HG03354 (cell line): ENCODE data around the gene ZNF792.
A peak's percentile ranks its signal among the peaks of the same experiment; 100 is the strongest.
"Not testable (repeated sequence)": the region's sequence is repeated elsewhere in the genome, so short reads cannot be mapped to it uniquely, and the experiment has no call there.

ENCODE experiments used
- ATAC-seq: cut with Tn5 transposase; IDR thresholded peaks from one replicate; pipeline ENCODE4 v1.9.1; 2021; ENCODE audit warnings: mild to moderate bottlenecking; ENCODE audit not compliant: unreplicated experiment, poor library complexity, severe bottlenecking

ZNF792 gene

DNA sequence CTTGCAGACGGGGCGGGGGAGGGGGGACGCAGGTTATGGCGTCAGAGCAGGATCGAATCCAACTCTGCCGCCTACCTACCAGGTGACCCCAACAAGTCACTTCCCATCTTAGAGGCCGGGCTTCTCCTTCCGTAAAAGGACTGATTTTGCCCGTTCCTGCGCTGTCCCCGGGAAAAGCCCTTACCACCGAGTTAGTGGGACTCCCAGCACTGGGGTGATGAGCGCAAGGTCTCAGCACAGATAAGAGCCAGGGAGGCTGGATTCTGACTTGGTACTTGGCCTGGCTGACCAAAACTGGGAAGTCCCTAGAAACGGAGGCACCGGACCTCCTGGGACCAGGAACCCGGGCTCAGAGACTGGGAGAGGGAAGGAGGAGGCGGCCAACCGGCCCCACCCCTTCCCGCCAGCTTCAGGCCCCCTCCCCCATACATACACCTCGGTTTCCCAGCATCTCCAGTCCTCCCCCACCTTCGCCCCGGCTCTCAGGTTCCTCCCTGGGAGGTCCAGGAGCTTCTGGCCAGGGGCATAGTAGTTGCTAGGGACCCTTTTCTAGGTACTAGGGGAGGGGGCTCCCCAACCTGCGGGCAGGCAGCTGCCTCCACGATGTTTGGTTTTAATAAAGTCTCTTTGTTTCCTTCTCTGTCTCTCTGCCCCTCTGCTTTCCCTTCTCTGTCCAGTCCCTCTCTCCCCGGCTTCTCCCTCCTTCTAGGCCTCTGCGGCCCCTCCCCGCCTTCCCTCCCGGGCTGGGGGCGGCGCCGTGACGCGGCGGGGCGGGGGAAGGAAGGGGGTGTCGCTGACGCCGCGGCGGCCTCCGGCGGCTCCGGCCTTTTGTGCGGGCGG is 35.7 kb upstream of the ZNF792 start, which contains the start of gene GRAMD1A:
Gene GRAMD1A (plus strand): TSS at position 826 of the 840 bp plus-strand sequence. CDS start 156 bp downstream, outside the sequence.
- peak; percentile 53 for ATAC-seq

DNA sequence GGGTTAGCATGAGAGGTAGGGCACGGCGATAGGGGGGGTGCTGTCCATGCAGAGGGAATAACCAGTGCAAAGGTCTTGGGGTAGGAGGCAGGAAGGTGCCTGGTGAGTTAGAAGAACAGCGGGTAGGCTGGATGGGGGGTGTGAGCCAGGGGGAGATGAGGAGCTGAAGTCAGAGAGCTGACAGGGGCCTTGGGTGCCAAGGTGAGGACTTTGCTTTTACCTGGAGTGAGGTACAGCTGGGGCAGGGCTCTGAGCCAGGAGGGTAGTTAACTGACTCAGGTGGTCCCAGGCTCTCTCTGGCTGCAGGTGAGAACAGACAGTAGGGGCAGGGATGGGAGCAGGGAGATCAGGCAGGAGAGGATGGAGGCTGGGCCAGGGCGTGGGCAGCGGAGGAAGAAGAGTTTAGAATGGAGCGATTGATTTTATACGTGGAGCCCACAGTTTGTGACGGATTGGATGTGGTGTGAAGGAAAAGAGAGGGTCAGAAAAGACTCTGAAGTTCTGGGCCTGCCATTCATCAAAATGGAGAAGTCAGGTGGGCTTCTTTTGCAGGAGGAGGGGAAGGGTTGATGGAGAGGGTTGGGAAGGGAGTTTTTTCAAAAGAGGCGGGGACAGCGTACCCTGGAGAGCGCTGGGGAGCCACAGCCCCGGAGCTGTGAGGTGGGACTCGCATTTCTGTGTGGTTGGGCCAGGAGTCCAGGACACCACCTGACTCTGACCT is 34.9 kb upstream of the ZNF792 start:
- no peak for ATAC-seq

DNA sequence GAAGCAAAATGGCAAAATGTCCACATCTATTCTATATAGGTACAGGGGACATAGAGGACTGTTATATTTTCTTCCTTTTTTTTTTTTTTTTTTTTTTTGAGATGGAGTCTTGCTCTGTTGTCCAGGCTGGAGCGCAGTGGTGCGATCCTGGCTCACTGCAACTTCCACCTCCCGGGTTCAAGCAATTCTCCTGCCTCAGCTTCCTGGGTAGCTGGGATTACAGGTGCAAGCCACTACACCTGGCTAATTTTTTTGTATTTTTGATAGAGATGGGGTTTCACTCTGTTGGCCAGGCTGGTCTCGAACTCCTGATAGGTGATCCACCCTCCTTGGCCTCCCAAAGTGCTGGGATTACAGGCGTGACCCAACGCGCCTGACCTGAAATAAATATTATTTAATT is 34.2 kb upstream of the ZNF792 start:
- not testable (repeated sequence) for ATAC-seq

DNA sequence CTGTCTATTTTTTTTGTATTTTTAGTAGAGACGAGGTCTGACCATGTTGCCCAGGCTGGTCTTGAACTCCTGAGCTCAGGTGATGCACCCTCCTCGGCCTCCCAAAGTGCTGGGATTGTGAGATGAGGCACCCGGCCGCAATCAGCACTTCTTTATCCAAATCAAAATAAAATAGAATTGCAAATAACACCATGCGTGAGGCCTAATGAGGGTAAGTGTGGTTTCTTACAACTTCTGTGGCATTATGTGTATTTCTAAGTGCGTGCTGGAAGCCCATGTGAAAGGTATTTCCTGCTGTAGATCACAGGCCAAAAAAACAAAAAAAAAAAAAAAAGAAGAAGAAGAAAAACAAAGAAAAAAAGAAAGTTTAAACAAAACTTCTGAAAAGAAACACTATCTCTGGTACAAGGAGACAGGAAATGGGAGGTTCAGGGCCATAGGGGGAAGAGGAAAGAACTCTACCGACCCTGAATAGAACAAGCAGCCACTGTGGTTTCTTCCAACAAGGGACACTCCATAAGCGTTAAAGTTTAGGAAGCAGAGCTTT is 33.1 kb upstream of the ZNF792 start:
- no peak for ATAC-seq

DNA sequence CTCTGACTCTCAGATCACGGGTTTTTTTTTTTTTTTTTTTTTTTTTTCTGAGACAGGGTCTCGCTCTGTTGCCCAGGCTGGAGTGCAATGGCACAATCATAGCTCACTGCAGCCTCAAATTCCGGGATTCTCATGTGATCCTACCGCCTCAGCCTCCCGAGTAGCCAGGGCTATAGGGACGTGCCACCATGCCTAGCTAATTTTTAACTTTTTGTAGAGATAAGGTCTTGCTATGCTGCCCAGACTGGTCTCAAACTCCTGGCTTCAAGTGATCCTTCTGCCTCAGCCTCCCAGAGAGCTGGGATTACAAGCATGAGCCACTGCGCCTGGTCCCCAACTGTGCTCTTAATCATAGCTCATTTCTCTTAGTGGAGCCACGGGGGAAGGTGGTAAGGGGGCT is 31.5 kb upstream of the ZNF792 start:
- no peak for ATAC-seq

DNA sequence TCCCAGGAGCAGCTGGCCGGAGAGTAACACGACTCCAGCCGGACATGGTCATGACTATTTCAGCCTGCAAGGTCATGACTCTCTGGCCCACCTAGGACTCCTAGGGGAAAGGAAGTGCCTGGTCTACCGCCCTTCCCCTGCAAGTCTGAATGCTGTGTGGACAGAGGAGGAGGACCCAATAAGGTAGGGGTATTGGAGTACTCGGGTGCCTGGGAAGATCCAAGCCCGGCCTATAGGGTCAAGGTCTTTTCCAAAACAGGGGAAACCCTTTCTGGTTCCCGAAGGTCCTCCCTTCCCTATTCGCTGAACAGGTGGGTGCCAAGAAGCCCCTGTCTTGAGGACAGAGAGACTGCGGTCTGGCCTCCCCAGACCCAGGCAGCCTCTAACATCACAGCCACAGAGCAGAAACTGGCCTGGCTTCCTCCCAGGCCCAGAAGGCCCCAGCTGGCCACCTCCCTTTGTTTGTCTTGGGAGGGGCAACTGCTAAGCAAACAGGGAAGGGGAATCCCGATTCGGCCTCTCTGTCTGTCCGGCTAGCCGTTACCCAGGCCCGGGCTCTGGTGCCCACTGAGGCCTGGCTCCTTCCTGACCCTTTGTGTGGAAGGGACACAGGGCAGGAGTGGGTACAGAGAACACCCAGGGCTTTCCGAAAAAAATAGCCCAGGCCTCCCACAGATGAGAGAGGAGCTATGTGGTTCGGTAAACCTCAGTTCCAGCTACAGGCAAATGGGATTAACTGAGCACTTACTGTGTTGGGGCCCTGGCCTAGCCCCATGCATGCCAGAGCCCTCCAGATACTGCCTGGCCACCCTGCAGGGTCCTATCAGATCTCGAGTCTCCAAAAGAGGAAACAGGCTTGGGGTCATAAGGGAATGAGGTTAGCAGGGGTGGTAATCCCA is 30.9 kb upstream of the ZNF792 start:
- ATAC-seq = no peak

DNA sequence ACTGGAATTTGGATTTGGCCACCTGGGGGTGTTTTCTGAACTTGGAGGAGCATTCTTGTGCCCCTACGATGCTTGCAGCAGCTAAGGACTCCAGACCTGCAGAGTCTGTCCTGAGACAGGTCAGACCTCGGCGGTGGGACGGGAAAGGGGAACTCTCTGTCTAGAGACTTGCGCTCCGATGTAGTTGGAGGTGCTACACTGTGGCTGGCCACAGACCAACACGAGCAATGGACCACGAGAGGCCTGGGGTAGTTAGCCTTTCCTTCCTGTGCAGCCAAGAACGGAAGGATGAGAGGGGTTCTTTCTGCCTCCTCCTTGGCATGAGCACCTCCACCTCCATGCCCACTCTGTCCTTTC is 30.2 kb upstream of the ZNF792 start:
- no peak for ATAC-seq

DNA sequence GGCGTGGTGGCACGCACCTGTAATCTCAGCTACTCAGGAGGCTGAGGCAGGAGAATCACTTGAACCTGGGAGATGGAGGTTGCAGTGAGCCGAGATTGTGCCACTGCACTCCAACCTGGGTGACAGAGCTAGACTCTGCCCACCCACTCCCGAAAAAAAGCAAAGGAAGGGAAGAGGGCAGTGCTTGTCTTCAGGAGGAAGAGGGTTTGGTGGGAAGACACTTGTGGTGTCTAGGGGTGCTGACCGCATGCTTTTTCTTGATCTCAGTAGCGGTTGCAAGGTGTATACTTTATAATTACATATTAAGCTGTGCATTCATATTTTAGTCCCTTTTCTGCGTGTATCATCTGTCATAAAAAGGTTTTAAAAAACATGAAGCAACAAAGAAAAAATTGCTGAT is 28.6 kb upstream of the ZNF792 start:
- not testable (repeated sequence) for ATAC-seq

DNA sequence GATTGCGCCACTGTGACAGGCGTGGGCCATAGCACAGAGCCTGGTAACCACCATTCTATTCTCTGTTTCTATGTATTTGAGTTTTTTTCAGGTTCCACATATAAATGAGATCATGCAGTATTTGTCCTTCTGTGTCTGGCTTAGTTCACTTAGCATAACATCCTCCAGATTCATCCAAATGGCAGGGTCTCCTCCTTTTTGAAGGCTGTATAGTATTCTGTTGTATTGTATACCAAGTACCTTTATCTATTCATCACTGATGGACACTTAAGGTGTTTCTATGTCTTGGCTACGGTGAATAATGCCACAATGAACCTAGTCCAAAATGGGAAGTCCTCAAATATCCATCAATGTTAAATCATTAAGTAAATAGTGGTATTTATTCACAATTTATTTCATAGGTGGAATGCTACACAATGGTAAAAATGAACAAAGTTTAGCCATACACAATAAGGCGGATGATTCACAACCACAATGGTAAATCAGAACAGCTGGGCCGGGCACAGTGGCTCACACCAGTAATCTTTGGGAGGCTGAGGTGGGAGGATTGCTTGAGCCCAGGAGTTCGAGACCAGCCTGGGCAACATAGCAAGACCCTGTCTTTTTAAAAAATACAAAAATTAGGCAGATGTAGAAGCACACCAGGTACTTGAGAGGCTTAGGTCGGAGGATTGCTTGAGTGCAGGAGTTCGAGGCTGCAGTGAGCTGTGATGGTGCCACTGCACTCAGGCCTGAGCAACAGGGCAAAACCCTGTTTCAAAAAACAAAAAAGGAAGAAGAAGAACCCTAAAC is 27.7 kb upstream of the ZNF792 start:
- no peak for ATAC-seq

DNA sequence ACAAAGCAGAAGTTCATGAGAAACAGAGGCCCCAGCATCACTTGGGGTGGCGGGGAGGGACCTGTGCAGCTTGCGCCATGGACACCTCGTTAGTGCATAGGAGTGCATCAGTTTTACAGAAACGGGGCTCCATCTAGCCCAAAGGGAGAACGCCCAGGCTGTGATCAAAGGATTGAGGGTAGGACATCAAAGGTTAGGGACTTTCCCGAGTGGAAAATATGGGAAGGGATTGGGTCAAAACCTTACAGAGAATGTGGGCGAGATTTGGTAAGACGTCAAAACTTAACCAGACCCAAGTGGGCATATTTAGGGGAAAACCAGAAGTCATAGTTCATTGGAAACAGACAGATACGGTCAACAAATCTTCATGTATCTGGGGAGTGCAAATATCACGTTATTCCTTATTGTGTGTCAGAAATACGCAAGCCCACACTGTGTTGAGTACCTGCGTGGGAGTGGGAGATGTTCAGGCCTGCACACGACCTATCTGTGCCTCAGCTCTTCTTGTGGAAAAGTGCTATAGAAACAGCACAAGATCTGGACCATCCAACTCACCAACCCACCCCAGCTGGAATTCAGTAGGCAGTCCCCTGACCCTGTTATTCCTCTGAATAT is 26.7 kb upstream of the ZNF792 start:
- no peak for ATAC-seq

DNA sequence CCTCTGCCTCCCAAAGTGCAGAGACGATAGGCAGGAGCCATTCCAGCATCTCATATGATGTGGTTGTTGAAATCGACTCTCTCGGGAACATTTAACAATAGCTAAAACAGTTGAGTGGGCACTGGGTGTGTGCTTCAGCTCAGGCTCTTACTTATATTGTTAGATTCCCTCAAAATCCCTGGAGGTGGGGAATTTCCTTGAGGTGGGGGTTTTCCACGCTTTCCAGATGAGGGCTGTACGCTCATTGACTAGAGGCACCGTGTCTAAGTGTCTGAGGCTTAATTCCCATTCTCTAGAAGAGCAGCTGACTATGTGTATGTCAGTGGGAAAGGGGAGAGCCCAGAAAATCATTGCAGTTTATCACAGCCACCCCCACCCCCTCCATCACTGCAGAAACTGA is 25.3 kb upstream of the ZNF792 start:
- no peak for ATAC-seq

DNA sequence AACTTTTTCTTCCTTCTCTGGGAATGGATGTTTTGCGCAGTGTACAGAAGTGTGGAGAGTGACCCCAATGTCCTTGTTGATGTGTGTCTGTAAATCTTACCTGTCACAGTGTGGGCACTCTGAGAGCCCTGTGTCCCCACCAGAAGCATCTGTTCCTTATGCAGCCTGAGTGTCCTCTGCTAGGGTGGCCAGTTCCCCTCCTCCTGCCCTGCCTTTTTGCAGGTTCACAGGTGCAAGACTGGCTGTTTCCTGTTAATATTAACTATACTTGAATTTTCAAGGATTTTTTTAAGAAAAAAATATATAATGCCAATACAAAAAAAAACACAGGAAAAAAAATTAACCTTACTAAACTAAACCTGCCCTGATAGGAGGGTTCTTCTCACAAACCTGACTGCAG is 24.1 kb upstream of the ZNF792 start:
- ATAC-seq = no peak

DNA sequence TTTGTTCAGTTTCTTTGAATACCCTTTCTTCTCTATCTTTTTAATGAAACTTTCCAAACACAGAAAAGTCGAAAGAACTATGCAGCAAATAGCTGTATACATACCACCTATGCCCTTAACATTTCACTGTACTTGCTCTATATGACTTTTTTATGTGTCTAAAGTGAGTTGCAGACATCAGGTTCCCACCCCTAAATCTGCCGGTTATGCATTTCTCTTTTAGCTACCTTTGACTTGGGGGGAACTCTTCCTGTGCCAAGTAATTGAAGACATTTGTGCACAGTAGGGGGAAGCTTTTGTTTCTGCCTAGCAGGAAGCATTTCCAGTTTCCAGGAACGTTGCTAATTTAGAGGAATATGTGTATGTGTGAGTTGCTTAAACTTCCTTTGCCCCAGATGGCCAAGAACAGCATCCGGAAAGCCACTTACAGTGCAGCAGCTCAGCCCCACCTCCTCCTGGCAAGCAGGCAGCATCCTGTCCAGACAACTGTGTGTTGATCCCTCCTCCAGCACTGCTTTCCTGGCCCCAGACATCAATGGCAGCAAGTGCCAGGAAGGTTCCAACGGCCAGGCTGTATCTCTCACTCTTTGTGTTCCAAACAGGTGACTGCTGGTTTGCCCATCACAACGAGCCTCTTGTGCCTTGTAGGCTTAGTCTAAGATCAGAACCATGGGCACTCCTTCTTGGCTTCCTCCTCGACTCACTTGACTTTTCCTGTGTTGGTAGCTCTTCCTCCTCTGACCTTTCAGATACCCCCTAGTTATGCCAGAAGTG is 21.4 kb upstream of the ZNF792 start:
- no peak for ATAC-seq

DNA sequence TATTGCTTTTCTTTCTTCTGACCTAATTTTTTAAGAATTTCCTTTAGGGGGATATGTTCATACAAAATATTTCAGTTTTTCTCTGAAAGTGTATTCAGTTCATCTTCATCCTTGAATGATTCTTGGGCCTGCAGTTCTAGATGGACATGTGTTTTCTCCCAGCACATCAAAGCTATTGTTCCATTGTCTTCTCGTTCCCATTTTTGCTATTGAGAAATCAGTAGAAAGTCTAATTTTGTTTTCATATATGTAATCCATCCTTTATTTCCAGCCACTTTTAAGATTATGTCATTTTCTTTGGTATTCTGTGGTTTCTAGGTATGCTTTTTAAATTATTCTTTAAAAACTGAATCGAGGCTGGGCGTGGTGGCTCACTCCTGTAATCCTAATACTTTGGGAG is 20.3 kb upstream of the ZNF792 start:
- no peak for ATAC-seq

DNA sequence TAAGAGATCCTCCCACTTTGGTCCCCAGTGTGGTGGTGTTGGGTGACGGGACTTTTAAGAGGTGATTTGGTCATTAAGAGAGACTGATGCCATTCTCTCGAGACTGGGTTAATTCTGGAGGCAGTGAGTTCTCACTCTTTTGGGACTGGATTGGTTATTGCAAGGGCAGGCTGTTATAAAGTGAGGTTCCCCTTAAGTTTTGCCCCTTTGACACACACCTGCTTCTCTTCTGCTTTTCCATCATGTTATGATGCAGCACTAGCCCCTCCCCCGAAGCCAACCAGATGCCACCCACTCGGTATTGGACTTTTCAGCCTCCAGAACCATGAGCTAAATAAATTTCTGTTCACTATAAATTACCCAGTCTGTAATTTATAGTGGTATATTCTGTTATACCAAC is 19.8 kb upstream of the ZNF792 start:
- no peak for ATAC-seq

DNA sequence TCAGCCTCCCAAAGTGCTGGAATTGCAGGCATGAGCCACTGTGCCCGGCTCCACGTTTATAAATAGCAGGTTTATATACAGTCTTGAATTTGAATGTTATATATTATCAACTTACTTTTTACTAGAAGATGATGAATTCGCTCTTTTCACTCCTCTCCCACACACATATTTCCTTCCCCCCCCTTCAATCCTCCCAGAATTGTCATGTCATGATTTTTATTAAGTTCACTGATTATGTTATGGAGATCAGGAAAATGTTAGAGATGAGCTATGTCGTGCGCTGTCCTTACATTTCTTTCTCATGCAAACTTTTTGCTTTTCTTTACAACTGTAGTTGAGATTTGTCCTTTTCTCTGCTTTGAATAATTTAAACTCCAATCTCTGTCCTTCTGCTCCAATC is 18.2 kb upstream of the ZNF792 start:
- ATAC-seq = no peak

DNA sequence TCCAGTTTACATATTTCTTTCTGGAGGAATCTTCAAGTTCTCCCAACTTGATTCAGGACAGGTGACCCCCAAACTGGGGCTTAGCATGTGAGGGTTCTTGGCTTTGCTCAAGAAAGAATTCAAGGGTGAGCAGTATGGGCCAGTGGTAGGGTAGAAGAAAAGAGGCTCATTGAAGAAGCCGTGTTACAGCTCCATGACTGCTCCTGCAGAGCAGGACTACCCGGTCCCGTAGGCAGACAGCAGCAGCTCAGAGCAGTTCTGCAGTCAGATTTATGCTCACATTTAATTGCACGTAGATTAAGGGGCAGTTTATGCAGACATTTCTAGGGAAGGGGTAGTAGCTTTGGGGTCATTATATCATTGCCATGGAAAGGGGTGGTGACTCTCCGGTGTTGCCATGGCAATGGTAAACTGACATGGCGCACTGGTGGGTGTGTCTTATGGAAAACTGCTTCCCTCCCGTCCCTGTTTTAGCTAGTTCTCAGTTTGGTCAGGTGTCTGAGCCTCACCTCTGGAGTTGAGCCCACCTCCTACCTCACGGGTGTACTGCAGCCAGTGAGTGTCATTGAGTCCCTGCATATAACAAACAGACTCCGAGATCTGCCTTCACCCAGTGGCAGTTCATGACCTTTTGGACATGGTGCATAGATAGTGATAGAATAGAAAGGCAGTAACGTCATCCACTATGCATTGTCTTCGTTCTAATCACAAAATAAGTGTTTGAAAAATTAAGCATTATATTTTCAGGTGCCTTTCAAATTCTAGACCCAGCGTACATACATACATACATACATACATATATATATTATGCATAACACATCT is 16.0 kb upstream of the ZNF792 start:
- ATAC-seq = no peak
